PFSK-1 (cell line): Measurements from ENCODE around the gene RAB6A.

Experiments
- FOXP2 ChIP-seq: optimal IDR thresholded peaks from 2 replicates; pipeline ENCODE3; 2011; ENCODE audit warnings: borderline replicate concordance, control low read depth, inconsistent platforms; ENCODE audit not compliant: insufficient read depth; ENCODE audit errors: extremely low read length, extremely low read depth
- POLR2AphosphoS5 ChIP-seq: IDR thresholded peaks from 2 replicates; pipeline ENCODE4 v1.6.1; 2012; ENCODE audit warnings: low read depth, mild to moderate bottlenecking, control low read depth, low read length, moderate library complexity
- SIN3A ChIP-seq: IDR thresholded peaks from 2 replicates; pipeline ENCODE4 v1.6.1; 2012; ENCODE audit warnings: mild to moderate bottlenecking, low read length, moderate library complexity, borderline replicate concordance; ENCODE audit not compliant: insufficient read depth
- TAF1 ChIP-seq: IDR thresholded peaks from 2 replicates; pipeline ENCODE4 v1.6.1; 2012; ENCODE audit warnings: low read length, control low read depth, borderline replicate concordance; ENCODE audit not compliant: insufficient read depth
- TF ChIP-seq, protein P1 (sequence below), 2 experiments: IDR thresholded peaks; 2 replicates each; pipeline versions ENCODE4 v1.6.1 to v1.8.0; 2011 to 2012; ENCODE audit warnings: low read depth in 2 of 2, low read length in 2 of 2, control low read depth in 1 of 2, inconsistent platforms in 1 of 2, mild to moderate bottlenecking in 1 of 2, moderate library complexity in 1 of 2; ENCODE audit not compliant: insufficient read depth in 1 of 2

The RAB6A gene

GRCh38 chr11:73792584-73792983 lies 31.7 kb upstream of the RAB6A start:
- TF ChIP-seq POLR2AphosphoS5 (no peak), TAF1 (no peak), SIN3A (no peak), FOXP2 (no peak)
- TF ChIP-seq, protein P1, sequence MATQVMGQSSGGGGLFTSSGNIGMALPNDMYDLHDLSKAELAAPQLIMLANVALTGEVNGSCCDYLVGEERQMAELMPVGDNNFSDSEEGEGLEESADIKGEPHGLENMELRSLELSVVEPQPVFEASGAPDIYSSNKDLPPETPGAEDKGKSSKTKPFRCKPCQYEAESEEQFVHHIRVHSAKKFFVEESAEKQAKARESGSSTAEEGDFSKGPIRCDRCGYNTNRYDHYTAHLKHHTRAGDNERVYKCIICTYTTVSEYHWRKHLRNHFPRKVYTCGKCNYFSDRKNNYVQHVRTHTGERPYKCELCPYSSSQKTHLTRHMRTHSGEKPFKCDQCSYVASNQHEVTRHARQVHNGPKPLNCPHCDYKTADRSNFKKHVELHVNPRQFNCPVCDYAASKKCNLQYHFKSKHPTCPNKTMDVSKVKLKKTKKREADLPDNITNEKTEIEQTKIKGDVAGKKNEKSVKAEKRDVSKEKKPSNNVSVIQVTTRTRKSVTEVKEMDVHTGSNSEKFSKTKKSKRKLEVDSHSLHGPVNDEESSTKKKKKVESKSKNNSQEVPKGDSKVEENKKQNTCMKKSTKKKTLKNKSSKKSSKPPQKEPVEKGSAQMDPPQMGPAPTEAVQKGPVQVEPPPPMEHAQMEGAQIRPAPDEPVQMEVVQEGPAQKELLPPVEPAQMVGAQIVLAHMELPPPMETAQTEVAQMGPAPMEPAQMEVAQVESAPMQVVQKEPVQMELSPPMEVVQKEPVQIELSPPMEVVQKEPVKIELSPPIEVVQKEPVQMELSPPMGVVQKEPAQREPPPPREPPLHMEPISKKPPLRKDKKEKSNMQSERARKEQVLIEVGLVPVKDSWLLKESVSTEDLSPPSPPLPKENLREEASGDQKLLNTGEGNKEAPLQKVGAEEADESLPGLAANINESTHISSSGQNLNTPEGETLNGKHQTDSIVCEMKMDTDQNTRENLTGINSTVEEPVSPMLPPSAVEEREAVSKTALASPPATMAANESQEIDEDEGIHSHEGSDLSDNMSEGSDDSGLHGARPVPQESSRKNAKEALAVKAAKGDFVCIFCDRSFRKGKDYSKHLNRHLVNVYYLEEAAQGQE (IDR thresholded peaks at IDR 0.05; ENCODE audit: insufficient read depth in 1 of 2, low read depth in 2 of 2, low read length in 2 of 2), result no peak

DNA sequence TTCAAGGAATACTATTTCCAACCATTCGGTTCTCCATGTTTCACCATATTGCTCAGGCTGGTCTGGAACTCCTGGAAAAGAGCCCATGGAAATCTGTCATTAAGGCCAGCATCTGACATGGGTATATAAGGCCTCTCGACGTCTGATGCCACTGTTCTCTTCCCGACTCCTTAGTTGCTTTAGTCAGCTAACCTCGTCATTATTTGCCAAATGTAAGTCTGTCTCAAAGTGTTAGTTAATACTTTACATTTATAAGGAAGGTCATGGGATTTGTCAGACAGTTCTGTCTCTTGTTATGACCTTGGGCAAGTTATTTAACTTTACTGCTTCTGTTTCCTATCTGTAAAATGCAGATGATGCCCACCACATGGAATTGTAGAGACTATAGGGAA lies 28.4 kb upstream of the RAB6A start:
- no peak for TF ChIP-seq POLR2AphosphoS5
- TF ChIP-seq FOXP2, result no peak
- no peak for TF ChIP-seq SIN3A
- no peak for TF ChIP-seq TAF1
- TF ChIP-seq, protein P1 (IDR thresholded peaks at IDR 0.05; ENCODE audit: insufficient read depth in 1 of 2, low read depth in 2 of 2, low read length in 2 of 2), result no peak

GRCh38 chr11:73787643-73788558 lies 27.0 kb upstream of the RAB6A start, which contains the start of gene MRPL48:
TSS of gene MRPL48 (plus strand) at chr11:73787874. CDS start at chr11:73787972, 98 bp downstream.
- TF ChIP-seq FOXP2 (peak; percentile 56), POLR2AphosphoS5 (peak; percentile 99), SIN3A (peak; percentile 81; the same call in 1 of the 2 replicates), TAF1 (peak; percentile 97)
- TF ChIP-seq, protein P1 (IDR thresholded peaks at IDR 0.05; ENCODE audit: insufficient read depth in 1 of 2, low read depth in 2 of 2, low read length in 2 of 2), result peak; percentile 33 to 67; a peak in 2 of 4 replicates

DNA sequence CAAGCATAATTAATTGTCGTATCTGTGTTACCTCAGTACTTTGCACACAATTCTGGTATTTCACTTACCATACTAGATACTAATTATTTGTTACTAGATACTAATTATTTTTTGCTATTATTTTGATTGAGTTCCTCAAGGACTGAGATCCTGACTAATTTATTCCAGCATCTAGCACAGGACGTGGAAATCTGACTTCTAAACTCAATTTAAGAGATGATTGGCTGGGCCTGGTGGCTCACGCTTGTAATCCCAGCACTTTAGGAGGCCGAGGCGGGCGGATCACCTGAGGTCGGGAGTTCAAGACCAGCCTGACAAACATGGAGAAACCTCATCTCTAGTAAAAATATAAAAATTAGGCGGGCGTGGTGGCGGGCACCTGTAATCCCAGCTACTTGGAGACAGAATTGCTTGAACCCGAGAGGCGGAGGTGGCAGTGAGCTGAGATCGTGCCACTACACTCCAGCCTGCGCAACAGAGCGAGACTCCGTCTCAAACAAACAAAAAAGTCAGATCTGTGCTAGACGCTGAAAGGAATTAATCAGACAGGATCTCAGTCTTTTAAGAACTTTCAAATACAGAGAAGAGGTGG lies 26.3 kb upstream of the RAB6A start:
- TF ChIP-seq, protein P1 (IDR thresholded peaks at IDR 0.05; ENCODE audit: insufficient read depth in 1 of 2, low read depth in 2 of 2, low read length in 2 of 2), result no peak
- TF ChIP-seq FOXP2, result no peak
- no peak for TF ChIP-seq POLR2AphosphoS5
- no peak for TF ChIP-seq SIN3A
- TF ChIP-seq TAF1, result no peak
